GM19035 (cell line): Measurements from ENCODE around the gene ERFE.

Experiments used
- ATAC-seq: cut with Tn5 transposase; IDR thresholded peaks from one replicate; pipeline ENCODE4 v1.9.1; 2021; ENCODE audit not compliant: unreplicated experiment

The ERFE gene

GRCh38 chr2:238138331-238139195, 20.2 kb upstream of the ERFE start, which contains the start of gene KLHL30:
KLHL30 (plus strand) TSS chr2:238138668; CDS start chr2:238140755, 2,087 bp downstream.
- no peak for ATAC-seq

GRCh38 chr2:238139196-238140039, 19.4 kb upstream of the ERFE start:
- no peak for ATAC-seq

GRCh38 chr2:238140040-238140439, 18.7 kb upstream of the ERFE start:
- ATAC-seq, result no peak

- ATAC-seq, result no peak
These were observed 17.8 kb upstream of the ERFE start for GRCh38 chr2:238140721-238141540.

GRCh38 chr2:238141541-238142318, 17.0 kb upstream of the ERFE start:
- ATAC-seq, result no peak

GRCh38 chr2:238142382-238143205, 16.2 kb upstream of the ERFE start:
- ATAC-seq, result no peak

GRCh38 chr2:238143239-238143951, 15.4 kb upstream of the ERFE start:
- no peak for ATAC-seq

- no peak for ATAC-seq
These were observed 14.5 kb upstream of the ERFE start for GRCh38 chr2:238144262-238144661.

- ATAC-seq, result no peak
These were observed 13.7 kb upstream of the ERFE start for GRCh38 chr2:238145046-238145445.

GRCh38 chr2:238145851-238146250, 12.9 kb upstream of the ERFE start:
- ATAC-seq, result no peak

GRCh38 chr2:238146884-238147544, 11.8 kb upstream of the ERFE start:
- no peak for ATAC-seq

- ATAC-seq, result no peak
These were observed 9.8 kb upstream of the ERFE start for GRCh38 chr2:238148981-238149380.

- no peak for ATAC-seq
These were observed 8.8 kb upstream of the ERFE start for GRCh38 chr2:238149841-238150572.

- no peak for ATAC-seq
These were observed 8.1 kb upstream of the ERFE start for GRCh38 chr2:238150686-238151085.

- ATAC-seq, result no peak
These were observed 7.6 kb upstream of the ERFE start for GRCh38 chr2:238151205-238151604.

- ATAC-seq, result no peak
These were observed 7.0 kb upstream of the ERFE start for GRCh38 chr2:238151628-238152235.
